HG03095 (cell line): ENCODE measurements around the gene PTPN6.

ENCODE experiments used
- ATAC-seq: cut with Tn5 transposase; IDR thresholded peaks from one replicate; pipeline ENCODE4 v1.9.1; 2021; ENCODE audit warnings: moderate library complexity; ENCODE audit not compliant: unreplicated experiment

PTPN6 gene

DNA sequence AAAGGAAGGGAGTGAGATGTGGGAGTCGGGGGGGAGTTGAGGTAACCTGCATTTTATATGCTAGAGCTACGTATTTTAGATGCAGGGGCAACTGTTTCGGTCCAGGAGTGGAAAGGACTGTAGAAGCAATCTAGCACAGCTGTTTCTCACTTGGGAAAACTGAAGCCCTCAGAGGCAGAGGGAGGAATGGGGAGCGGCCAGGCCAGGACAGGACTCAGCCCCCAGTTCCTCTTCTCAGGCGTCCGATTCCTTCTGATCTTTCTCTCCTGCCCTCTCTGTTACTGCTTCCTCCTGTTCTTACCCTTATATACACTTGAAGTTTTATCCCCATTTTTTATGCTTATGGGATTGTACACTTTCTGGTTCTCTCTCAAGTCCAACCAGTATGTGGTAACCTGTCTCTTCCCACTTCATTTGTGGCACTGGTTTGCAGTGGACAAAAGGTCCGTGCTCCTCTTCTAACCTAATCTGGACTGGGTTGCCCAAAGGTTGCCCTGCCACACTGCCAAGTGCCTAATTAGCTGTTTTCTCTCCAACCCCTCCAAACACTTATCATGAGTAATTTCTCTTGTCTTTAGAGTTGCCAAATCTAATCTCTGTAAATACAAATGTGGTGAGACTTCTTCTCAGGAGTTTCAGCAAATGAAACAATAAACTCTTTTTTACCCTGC lies 50.9 kb downstream of the PTPN6 start:
- ATAC-seq, result no peak

DNA sequence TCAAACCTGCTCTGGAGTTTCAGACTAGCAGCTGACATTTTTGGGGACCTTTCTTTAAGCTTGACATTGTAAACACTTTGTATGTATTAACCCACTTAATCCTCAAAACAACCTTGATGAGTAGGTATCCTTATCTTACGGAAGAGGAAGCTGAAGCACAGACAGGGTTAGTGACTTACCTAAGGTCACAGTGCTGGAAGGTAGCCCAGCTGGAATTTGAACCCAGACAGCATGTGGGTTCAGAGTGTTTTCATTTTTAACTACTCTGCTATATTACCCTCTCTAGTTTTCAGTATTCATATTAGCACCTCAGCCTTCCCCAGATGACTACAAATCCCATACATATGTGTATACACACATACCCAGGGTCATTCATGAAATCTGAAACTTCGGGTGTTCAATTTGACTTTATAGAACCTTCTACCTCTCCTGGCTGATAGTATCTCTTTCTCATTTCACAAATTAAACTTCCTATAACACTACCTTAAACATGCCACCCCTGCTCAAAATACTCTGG lies 53.2 kb downstream of the PTPN6 start:
- no peak for ATAC-seq

DNA sequence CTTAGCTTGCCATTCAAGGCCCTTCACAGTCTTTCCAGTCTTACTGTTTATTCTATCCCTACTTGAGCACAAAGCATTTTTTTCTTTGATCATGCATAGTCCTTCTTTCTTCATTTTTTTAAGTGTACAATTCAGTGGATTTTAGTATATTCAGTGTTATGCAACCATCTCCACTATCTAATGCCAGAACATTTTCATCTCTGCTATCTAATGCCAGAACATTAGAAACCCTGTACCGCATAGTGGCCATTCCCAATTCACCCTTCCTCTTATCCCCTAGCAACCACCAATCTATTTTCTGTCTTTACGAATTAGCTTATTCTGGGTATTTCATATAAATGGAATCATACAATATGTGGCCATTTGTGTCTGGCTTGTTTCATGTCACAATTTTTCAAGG lies 53.7 kb downstream of the PTPN6 start:
- ATAC-seq, result no peak

DNA sequence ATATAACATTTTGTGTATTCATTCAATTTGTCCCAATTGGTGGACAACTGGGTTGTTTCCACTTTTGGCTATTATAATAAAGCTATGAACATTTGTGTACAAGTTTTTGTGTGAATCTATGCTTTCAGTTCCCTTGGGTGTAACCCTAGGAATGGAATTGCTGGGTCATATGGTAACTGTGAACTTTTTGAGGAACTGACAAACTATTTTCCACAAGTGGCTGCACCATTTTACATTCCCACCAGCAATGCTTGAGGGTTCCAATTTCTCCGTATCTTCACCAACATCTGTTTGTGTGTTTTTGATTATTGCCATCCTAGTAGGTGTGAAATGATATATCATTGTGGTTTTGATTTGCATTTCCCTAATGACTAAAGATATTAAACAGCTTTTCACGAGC lies 54.2 kb downstream of the PTPN6 start:
- no peak for ATAC-seq

DNA sequence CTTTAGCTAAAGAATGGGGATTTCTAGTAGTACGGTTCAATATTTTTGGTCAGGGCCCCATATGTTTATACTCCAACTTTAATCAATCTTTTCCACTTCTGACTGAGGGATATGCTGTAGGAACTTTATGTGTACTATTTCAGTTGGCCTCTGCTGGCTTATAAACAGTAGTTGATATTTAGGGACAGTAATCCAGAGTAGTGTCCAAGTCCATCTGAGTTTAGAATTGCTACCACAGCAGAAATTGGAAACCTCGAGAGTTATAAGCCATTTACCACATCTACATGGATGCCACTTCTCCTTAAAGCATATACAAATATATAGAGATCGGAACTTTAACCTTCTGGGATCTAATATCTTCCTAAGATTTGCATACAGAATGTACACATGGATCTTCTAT lies 55.5 kb downstream of the PTPN6 start:
- ATAC-seq, result no peak

DNA sequence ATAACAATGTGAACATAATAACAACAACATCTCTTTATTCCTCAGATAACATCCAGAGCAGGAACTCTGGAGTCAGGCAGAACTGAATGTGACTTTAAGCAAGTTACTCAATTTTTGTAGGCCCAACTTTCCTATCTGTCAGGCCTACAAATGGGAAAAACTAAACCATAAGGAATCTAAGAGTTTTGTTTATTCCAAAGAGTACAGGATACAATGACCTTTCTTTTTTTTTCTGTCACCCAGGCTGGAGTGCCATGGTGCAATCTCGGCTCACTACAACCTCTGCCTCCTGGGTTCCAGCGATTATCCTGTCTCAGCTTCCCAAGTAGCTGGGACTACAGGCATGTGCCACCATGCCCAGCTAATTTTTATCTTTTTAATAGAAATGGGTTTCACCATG lies 57.7 kb downstream of the PTPN6 start:
- no peak for ATAC-seq

DNA sequence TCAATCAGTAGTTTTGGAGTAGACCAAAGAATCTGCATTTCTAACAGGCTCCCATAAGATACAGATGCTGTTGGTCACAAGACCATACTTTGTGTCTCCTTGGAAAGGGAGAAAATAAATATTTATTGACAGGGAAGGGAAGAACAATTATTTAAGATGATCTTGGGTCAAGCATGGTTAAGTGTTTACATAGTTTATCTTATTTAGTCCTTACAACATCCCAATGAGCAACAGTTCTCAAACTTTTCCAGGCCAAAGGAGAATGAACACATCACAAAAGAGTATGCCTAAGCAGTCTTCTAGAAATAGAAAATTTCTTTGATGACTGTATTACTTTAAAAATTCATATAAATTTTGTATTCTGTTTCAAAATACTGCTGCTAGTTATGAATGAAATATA lies 58.4 kb downstream of the PTPN6 start:
- ATAC-seq, result no peak
